ENCODE measurements around the gene NHLRC4. TPM values are rescaled to one million over a fixed set of nuclear protein-coding genes. Genes with fewer than 3 reads are reported as not detected.

NHLRC4 gene
- total and polyA plus RNA-seq, 2 of the 13 experiments (the other 11 are each of a cell fraction or from before 2014, with no cell fraction given) = 0.40 to 0.59 TPM

- TF ChIP-seq HINFP (CRISPR knock-in tag; IDR thresholded peaks at IDR 0.05; ENCODE audit: low read depth) (peak; percentile 71; the same call in 1 of the 2 replicates), GABPB1 (CRISPR knock-in tag; IDR thresholded peaks at IDR 0.05) (peak; percentile 31; the same call in 1 of the 2 replicates), ARID4A (CRISPR knock-in tag; IDR thresholded peaks at IDR 0.05; ENCODE audit: borderline replicate concordance) (0 out of 2 replicates have a peak, but pooled peaks have one; percentile 15), ZBTB38 (CRISPR knock-in tag; IDR thresholded peaks at IDR 0.05) (peak; percentile 70; the same call in 1 of the 2 replicates), STAG1 (CRISPR knock-in tag; IDR thresholded peaks at IDR 0.05) (peak; percentile 48), ZNF263 (CRISPR knock-in tag; IDR thresholded peaks at IDR 0.05) (peak; percentile 92), ZBTB33 (CRISPR knock-in tag; IDR thresholded peaks at IDR 0.05) (peak; percentile 92)
Measured at GRCh38 chr16:546909-547770, 19.7 kb upstream of the NHLRC4 start (continued).
